Sciatic nerve (tissue), 2 donors: ENCODE data around the gene ALDH1L2. TPM values are rescaled to one million over a fixed set of nuclear protein-coding genes. Genes with fewer than 3 reads are reported as not detected.
A peak's percentile ranks its signal among the peaks of the same experiment; 100 is the strongest.

Experiments
- ATAC-seq: fragments of 200-7000 bp; cut with Tn5 transposase; one replicate; pipeline ENCODE4 v1.9.1; 2020; ENCODE audit warnings: mild to moderate bottlenecking, moderate library complexity
- DNase-seq: peaks from one replicate; pipeline ENCODE4 v3.0.0-alpha.2; 2020; ENCODE audit warnings: low spot score
- intact Hi-C: fragments of 100-400 bp; cut with DNase I; formaldehyde crosslinking; loops from one replicate; pipeline ENCODE4 v1.14.2; 2022
- total RNA-seq: library from RNA; stranded (reverse); fragmentation: NEBNext Ultra II Directional; extraction: Animal tissue kit (Norgen Biotek cat#: 25700); gene quantifications from one replicate; pipeline ENCODE4 v1.2.1, GENCODE V29; 2021
- donor health status: DM: no; HTN: no; CAD: no.
- donor health status: DM: no; HTN: no; CAD: no.

The ALDH1L2 gene
- total RNA-seq, 1 donor from 2014 or later, result 11.3 TPM

GRCh38 chr12:105048315-105048714, 35.9 kb downstream of the ALDH1L2 start:
- intact Hi-C loops, result no loop called here
- no peak for ATAC-seq
- DNase-seq, result no peak

DNA sequence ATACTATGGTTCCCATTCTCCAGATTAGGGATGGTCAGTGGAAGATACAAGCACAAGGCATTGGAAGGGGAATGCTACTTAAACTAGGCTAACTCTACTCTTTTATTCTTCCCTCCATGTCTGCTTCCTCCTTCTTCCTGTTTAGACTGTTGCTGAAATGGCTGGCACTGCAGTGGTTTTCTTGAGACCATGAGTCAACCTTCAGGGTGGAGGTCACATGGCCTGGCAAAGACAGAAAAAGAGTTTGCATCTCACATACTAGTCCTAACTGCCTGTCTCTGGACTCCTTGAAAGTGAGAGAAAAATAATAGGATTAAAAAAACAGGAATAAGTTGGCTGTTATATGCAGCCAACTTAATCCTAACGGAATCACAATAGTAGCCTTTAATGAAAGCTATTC, 37.0 kb downstream of the ALDH1L2 start:
- intact Hi-C loops, result no loop called here
- ATAC-seq (no peak), DNase-seq (no peak)

- intact Hi-C loops, result no loop called here
- no peak for DNase-seq
- ATAC-seq, result peak; percentile 82
Observed at GRCh38 chr12:105041186-105041585, 43.1 kb downstream of the ALDH1L2 start.

- no peak for DNase-seq
- ATAC-seq, result no peak
- intact Hi-C loops, result no loop called here
Observed at GRCh38 chr12:105040476-105040875, 43.8 kb downstream of the ALDH1L2 start.

DNA sequence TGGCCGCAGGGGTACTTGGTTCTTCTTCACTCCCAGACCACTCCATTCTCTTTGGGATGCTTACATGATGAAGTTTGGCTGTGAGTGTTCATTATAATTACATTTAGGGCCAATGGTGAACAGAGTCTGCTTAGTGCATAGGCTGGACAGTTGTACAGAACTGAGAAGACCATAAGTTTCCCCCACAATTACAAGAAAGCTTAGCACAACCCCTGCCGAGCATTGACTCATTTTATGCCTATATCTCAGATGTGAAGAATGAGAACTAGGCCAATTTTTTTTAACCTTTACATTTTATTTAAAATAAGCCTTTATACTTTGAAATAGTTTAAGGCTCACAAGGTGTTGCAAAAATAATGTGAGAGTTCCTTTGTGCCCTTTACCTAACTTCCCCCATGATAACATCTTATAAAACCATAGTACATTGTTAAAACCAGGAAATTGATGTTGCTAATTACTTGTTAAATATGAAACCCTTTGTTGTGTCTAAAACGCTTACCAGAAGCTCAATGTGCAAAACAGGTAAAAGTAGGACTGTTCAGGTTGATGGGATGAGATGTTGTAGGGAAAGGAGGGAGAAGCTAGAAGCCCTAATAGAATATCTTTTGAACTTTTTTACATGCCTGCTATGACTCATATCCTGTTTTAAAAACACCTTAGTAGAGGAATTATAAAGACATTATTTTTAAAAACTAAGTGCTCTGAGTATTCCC, 47.2 kb downstream of the ALDH1L2 start:
- intact Hi-C loops, result no loop called here
- DNase-seq (no peak), ATAC-seq (no peak)

DNA sequence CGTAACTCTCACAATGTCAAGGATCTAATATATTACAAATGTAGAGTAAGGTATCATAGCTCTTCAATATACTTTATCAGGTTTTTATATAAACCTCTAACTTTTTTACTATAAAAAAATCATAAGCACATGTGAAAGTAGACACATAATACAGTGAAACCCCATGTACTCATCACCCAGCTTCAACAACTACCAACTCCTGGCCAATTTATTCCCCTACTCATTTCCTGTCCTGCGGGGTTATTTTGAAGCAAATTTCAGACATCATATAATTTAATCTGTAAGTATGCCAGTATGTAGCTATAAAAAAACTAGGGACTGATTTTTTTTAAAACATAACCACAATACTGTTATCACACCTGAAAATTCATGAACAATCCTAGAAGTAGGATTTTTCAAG, 50.4 kb downstream of the ALDH1L2 start:
- ATAC-seq (no peak), DNase-seq (no peak)
- intact Hi-C loops, result no loop called here

GRCh38 chr12:105032703-105033357, 51.4 kb downstream of the ALDH1L2 start:
- no peak for DNase-seq
- ATAC-seq, result no peak
- intact Hi-C loops, result no loop called here

- ATAC-seq (no peak), DNase-seq (no peak)
- intact Hi-C loops, result no loop called here
Observed at GRCh38 chr12:105030820-105031807, 53.1 kb downstream of the ALDH1L2 start.

GRCh38 chr12:105026411-105026810, 57.8 kb downstream of the ALDH1L2 start:
- DNase-seq, result no peak
- intact Hi-C loops, result no loop called here
- no peak for ATAC-seq

GRCh38 chr12:105025890-105026289, 58.4 kb downstream of the ALDH1L2 start:
- peak; percentile 94 for ATAC-seq
- DNase-seq, result no peak
- intact Hi-C loops, result no loop called here

- no peak for ATAC-seq
- intact Hi-C loops, result no loop called here
- DNase-seq, result no peak
Observed at GRCh38 chr12:105024928-105025327, 59.3 kb downstream of the ALDH1L2 start.

GRCh38 chr12:105020241-105020962, 63.9 kb downstream of the ALDH1L2 start:
- intact Hi-C loops, result no loop called here
- DNase-seq, result no peak
- no peak for ATAC-seq

DNA sequence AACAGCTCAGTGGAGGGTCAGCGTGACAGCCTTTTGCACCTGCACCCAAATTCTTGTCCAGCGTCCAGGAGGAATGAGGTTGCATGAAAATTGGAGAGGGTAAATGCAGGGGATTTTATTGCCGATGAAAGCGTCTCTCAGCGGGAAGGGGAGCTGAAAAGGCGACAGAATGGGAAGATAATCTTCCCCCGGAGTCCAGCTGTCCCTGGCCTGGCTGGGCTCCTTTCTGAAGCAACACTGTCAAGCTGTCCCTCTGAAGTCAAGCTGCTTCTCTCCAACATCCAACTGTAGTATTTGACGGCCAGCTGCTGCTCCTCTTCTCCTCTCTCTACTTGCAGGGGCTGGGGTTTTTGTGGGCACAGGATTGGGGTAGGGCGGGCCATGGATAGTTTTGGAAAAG, 65.5 kb downstream of the ALDH1L2 start:
- DNase-seq (no peak), ATAC-seq (no peak)
- intact Hi-C loops, result no loop called here

DNA sequence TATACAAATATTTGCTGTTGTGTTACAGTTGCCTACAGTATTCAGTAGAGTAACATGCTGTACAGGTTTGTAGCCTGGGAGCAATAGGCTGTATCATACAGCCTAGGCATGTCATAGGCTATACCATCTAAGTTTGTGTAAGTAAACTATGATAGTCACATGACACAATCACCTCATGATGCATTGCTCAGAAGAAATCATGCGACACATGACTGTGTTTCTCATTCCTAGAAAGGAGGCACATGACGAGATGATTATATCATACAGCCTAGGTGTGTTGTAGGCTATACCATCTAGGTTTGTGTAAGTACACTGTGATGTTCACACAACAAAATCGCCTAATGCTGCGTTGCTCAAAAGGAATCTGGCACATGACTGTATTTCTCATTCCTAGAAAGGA, 66.2 kb downstream of the ALDH1L2 start:
- intact Hi-C loops, result no loop called here
- no peak for DNase-seq
- no peak for ATAC-seq

DNA sequence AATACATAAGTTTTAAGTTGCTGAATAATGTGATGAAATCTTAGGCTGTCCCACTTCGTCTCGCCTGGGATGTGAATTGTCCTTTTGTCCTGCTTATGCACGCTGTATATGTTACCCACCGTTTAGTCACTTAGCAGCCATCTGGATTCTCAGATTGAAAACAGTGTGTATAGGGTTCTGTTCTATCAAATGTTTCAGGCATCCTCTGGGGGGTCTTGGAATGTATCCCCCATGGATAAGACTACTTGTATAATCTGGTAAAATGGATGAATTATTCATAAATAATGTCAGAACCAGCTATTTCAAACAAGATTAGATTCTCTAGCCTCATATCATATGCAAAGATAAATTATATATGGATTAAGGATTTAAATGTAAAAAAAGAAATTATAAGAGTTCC, 68.7 kb downstream of the ALDH1L2 start:
- DNase-seq, result no peak
- intact Hi-C loops, result no loop called here
- ATAC-seq, result no peak

DNA sequence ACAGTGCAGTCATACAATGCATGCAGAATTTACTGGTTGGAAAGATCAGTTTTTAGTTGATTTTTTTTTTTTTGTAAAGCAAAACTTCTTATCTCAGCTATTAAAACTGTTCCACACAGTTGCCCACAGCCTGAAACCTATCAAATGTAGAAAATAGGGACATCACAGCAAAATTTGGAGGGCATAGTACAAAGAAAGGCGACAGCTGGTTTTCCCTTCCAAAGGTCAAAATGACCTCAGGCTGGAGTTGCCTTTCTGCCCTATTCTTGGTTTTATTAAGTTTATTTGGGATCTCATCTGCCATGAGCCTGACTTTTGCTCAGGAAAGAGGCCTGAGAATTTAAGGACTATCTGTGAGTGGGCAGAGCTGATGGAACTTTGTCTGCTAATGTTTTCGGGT, 69.7 kb downstream of the ALDH1L2 start:
- ATAC-seq, result no peak
- intact Hi-C loops, result no loop called here
- DNase-seq, result no peak

GRCh38 chr12:105013892-105014291, 70.4 kb downstream of the ALDH1L2 start:
- no peak for ATAC-seq
- intact Hi-C loops, result no loop called here
- DNase-seq, result no peak

DNA sequence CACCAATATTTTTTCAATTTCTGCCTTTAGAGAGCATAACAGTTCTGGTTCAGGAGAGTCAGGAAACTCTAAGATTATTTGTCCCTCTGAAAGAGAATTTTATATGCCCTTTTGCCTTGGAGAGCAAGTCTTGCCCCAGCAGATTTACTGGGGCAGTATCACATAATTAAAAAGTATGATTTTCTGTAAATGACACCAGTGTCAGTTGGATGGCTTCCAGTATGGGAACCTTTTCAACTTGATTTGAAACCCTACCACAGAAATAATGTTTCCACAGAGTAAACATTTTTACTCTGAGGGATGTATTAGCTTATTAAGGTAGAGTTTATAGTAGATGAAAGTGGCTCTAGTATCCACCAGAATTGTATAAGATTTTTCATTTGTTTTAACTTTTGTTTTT, 82.8 kb downstream of the ALDH1L2 start:
- DNase-seq (no peak), ATAC-seq (no peak)
- intact Hi-C loops, result no loop called here

DNA sequence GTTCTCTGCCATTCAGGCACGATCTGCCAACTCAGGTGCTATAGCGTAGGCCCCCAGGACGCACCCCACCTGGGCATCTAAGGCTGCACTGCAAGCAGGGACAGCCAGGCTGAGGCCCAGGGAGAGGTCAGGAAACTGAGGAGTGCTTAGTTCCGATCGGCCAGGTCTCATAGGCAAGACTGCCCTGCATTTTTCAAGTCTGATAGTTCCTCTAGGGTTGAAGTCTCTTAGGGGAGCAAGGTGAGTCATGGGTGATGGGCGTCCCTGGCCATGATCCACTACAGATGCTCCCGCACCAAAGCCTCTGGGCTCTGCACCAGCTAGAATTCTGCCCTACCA, 84.9 kb downstream of the ALDH1L2 start:
- ATAC-seq, result no peak

More for the DNA sequence above, 84.9 kb downstream of the ALDH1L2 start:
- intact Hi-C loops, result no loop called here
- DNase-seq, result no peak
